ENCODE results near the gene PTGER4. TPM values are rescaled to one million over a fixed set of nuclear protein-coding genes. Genes with fewer than 3 reads are reported as not detected.
A peak's percentile ranks its signal among the peaks of the same experiment; 100 is the strongest.

PTGER4 gene
- total RNA-seq, 1 donor from 2014 or later, result 53.0 TPM

- intact Hi-C loops (cut with micrococcal nuclease), result loop anchor here (1.0 to 10.0 kb wide), 6 partner anchors 23 to 157 kb away; partner anchors contain the start of genes RPL37 and TTC33
- peak; percentile 77 for DNase-seq
- Mint-ChIP-seq H3K9me3 (peaks cover 3% of the 10 kb centered on the region), H3K27me3 (no peaks in the 10 kb centered on the region), H3K4me1 (peaks cover 51% of the 10 kb centered on the region), H3K4me3 (peak overlapping the region; percentile 99), H3K27ac (peak overlapping the region; percentile 70), H3K36me3 (ENCODE audit: low read depth) (peaks cover 34% of the 10 kb centered on the region)
Observed at GRCh38 chr5:40678026-40678425, 1.7 kb upstream of the PTGER4 start.

- Mint-ChIP-seq H3K4me1 (peaks cover 49% of the 10 kb centered on the region), H3K9me3 (peaks cover 3% of the 10 kb centered on the region), H3K27ac (peak overlapping the region; percentile 99), H3K36me3 (ENCODE audit: low read depth) (peaks cover 39% of the 10 kb centered on the region), H3K4me3 (peak overlapping the region; percentile 99), H3K27me3 (no peaks in the 10 kb centered on the region)
- DNase-seq, result no peak
- intact Hi-C loops (cut with micrococcal nuclease), result loop anchor here (1.0 to 10.0 kb wide), 15 partner anchors 10 to 454 kb away; partner anchors contain the start of genes RPL37 and TTC33
Observed at GRCh38 chr5:40678460-40679147, 1.1 kb upstream of the PTGER4 start.

DNA sequence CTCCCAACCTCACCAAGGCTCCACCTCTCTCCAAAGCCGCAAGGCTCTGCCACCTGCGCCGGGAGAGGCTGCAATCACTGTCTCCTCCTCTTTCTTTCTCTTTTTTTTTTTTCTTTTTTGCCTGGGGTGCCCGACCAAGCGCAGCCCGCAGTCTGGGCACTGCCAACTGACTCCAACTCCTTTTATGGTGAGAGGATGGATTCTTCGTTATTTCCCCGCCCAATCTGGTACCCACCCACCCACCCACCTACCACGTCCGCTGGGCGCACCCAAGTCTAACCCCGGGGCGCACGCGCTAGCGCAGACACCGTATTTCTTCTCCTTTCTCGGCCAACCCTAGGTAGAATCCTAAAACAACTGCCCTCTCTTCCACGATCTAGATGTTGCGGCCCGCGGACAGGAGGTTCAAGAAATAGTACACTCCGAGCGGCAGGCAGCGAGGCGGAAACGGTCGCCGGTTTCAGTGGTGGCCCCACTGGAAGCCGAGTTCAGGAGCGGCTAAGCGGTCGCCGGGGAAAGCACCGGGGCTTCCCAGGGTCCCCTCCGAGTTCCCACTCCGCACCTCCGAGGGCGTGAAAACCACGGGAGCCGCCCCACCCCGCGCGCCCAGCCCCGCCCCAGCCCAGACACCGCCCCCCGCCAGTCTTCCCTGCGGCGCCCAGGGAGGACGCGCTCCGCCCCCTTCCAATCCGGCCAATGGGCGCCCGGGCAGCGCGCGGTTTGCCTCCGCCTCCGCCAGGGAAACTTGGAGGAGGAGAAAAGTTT, 385 bp upstream of the PTGER4 start:
- Mint-ChIP-seq H3K27me3 (no peaks in the 10 kb centered on the region), H3K4me3 (peak overlapping the region; percentile 99), H3K4me1 (peaks cover 48% of the 10 kb centered on the region), H3K36me3 (ENCODE audit: low read depth) (peaks cover 46% of the 10 kb centered on the region), H3K27ac (peak overlapping the region; percentile 99), H3K9me3 (peaks cover 3% of the 10 kb centered on the region)
- DNase-seq, result peak; percentile 98
- intact Hi-C loops (cut with micrococcal nuclease), result loop anchor here (1.0 to 10.0 kb wide), 14 partner anchors 9 to 455 kb away; partner anchors contain the start of genes RPL37 and TTC33

DNA sequence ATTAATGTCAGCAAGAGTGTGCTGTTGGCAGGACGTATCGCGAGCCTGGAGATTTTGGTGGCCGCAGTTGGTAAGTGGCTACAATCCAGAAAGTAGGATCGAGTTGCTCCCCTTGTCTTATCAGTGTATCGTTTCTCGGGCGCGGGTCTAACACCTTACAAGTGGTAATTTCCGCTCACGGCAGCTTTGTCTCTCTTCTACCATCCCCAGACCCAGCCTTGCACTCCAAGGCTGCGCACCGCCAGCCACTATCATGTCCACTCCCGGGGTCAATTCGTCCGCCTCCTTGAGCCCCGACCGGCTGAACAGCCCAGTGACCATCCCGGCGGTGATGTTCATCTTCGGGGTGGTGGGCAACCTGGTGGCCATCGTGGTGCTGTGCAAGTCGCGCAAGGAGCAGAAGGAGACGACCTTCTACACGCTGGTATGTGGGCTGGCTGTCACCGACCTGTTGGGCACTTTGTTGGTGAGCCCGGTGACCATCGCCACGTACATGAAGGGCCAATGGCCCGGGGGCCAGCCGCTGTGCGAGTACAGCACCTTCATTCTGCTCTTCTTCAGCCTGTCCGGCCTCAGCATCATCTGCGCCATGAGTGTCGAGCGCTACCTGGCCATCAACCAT, 1.1 kb downstream of the PTGER4 start:
- Mint-ChIP-seq H3K27ac (peak overlapping the region; percentile 99), H3K9me3 (no peaks in the 10 kb centered on the region), H3K4me1 (peaks cover 43% of the 10 kb centered on the region), H3K4me3 (peak overlapping the region; percentile 99), H3K27me3 (no peaks in the 10 kb centered on the region), H3K36me3 (ENCODE audit: low read depth) (peaks cover 58% of the 10 kb centered on the region)
- intact Hi-C loops (cut with micrococcal nuclease), result loop anchor here (5.0 kb wide), 1 partner anchor 1479 kb away; no protein-coding TSS in a partner anchor
- peak; percentile 86 for DNase-seq

DNA sequence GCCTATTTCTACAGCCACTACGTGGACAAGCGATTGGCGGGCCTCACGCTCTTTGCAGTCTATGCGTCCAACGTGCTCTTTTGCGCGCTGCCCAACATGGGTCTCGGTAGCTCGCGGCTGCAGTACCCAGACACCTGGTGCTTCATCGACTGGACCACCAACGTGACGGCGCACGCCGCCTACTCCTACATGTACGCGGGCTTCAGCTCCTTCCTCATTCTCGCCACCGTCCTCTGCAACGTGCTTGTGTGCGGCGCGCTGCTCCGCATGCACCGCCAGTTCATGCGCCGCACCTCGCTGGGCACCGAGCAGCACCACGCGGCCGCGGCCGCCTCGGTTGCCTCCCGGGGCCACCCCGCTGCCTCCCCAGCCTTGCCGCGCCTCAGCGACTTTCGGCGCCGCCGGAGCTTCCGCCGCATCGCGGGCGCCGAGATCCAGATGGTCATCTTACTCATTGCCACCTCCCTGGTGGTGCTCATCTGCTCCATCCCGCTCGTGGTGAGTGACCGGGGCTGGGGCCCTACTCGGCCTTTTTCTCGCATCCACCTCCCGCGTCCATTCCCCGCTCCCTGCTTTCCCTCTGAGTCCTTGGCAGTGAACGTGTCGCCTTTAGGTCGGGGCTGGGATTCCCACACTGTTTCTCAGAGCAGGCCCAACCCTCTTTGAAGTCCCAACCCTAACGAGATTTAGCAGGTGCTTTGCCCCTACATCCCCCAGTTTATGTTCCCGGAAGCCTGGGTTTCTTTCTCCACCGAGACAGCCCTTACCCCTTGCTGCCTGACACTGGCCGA, 1.8 kb downstream of the PTGER4 start:
- peaks cover 65% of the 10 kb centered on the region for H3K36me3 Mint-ChIP-seq (ENCODE audit: low read depth)
- H3K27me3 Mint-ChIP-seq, result no peaks in the 10 kb centered on the region
- peak overlapping the region; percentile 99 for H3K27ac Mint-ChIP-seq
- no peaks in the 10 kb centered on the region for H3K9me3 Mint-ChIP-seq
- intact Hi-C loops (cut with micrococcal nuclease), result loop anchor here (5.0 kb wide), 1 partner anchor 1479 kb away; no protein-coding TSS in a partner anchor
- peak; percentile 82 for DNase-seq
- peaks cover 43% of the 10 kb centered on the region for H3K4me1 Mint-ChIP-seq
- peak overlapping the region; percentile 99 for H3K4me3 Mint-ChIP-seq

- peaks cover 40% of the 10 kb centered on the region for H3K4me1 Mint-ChIP-seq
- peak overlapping the region; percentile 99 for H3K27ac Mint-ChIP-seq
- H3K4me3 Mint-ChIP-seq, result peak overlapping the region; percentile 99
- peak; percentile 70 for DNase-seq
- intact Hi-C loops (cut with micrococcal nuclease), result loop anchor here (5.0 kb wide), 1 partner anchor 1480 kb away; no protein-coding TSS in a partner anchor
- no peaks in the 10 kb centered on the region for H3K9me3 Mint-ChIP-seq
- H3K27me3 Mint-ChIP-seq, result no peaks in the 10 kb centered on the region
- H3K36me3 Mint-ChIP-seq (ENCODE audit: low read depth), result peaks cover 72% of the 10 kb centered on the region
Observed at GRCh38 chr5:40682154-40683017, 2.7 kb downstream of the PTGER4 start.

DNA sequence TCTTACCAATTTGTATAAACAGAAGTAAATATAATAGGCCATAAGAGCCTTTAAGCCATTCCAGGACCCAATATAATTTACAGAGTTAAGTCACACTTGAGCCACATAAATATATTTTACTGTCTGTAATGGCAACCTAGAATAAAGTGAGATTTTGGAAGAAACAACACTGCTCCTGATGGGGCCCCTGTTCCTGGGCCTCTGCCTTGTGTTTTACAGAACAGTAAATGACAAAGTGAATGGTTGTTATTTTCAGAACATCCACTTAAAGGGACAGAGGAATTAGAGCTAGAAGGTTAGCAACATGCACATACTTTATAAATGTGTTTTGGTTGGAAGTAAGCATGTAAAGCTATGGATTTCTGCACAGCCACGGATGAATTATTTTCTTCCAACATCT, 3.6 kb downstream of the PTGER4 start:
- Mint-ChIP-seq H3K36me3 (ENCODE audit: low read depth) (peaks cover 81% of the 10 kb centered on the region), H3K9me3 (no peaks in the 10 kb centered on the region), H3K4me3 (peak overlapping the region; percentile 99), H3K4me1 (peaks cover 45% of the 10 kb centered on the region), H3K27ac (peak overlapping the region; percentile 99), H3K27me3 (no peaks in the 10 kb centered on the region)
- DNase-seq, result peak; percentile 61
- intact Hi-C loops (cut with micrococcal nuclease), result loop anchor here (5.0 kb wide), 1 partner anchor 1481 kb away; no protein-coding TSS in a partner anchor

GRCh38 chr5:40685193-40685592, 5.5 kb downstream of the PTGER4 start:
- peak overlapping the region; percentile 71 for H3K27ac Mint-ChIP-seq
- peak overlapping the region; percentile 99 for H3K4me3 Mint-ChIP-seq
- no peaks in the 10 kb centered on the region for H3K9me3 Mint-ChIP-seq
- intact Hi-C loops (cut with micrococcal nuclease), result loop anchor here (1.0 to 5.0 kb wide), 3 partner anchors 178 to 1473 kb away; no protein-coding TSS in a partner anchor
- no peak for DNase-seq
- peaks cover 91% of the 10 kb centered on the region for H3K36me3 Mint-ChIP-seq (ENCODE audit: low read depth)
- H3K4me1 Mint-ChIP-seq, result peaks cover 51% of the 10 kb centered on the region
- H3K27me3 Mint-ChIP-seq, result no peaks in the 10 kb centered on the region

DNA sequence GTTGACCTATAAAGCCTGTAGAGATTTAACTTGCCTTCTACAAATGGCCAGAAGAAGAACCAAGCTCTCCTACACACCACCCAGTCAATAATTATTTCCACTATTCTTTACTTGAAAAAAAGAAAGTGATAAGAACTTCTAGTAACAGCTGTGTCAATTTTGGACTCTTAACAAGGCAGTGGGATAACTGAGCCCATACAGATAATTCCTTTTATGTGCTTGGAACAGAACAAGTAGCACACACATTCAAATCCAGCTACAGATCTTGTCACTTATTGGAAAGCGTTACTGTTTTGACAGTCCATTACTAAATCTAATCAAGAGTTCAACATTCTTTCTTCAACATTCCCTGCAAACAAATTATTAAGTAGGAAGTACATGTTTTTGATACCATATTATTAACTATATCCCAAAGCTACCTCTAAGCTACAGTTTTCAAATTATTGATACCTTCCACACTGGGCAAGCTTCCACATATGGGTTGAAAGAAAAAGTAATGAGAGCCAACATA, 6.3 kb downstream of the PTGER4 start:
- Mint-ChIP-seq H3K4me1 (peaks cover 57% of the 10 kb centered on the region), H3K27me3 (no peaks in the 10 kb centered on the region), H3K36me3 (ENCODE audit: low read depth) (peaks cover 90% of the 10 kb centered on the region), H3K9me3 (no peaks in the 10 kb centered on the region), H3K4me3 (peak overlapping the region; percentile 99), H3K27ac (peak overlapping the region; percentile 71)
- no peak for DNase-seq
- intact Hi-C loops (cut with micrococcal nuclease), result loop anchor here (1.0 to 5.0 kb wide), 3 partner anchors 179 to 1474 kb away; no protein-coding TSS in a partner anchor

DNA sequence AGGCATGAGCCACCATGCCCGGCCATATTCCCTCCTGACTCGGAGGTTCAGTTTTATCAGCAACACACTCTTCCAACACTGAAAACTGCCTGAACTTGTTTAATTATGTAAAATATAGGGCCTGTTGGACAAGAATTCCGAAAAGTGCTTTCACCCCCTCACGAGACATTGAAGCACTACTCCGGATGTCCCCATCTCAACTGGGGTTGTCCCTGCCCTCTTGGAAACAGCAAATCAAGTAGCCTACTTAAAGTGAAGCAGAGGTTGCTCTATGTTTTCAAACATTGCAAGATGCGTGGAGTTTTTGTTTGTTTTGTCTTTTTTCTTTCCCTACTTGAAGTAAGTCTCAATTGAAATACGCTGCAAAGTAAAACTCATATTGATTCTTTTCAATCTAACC, 7.6 kb downstream of the PTGER4 start:
- intact Hi-C loops (cut with micrococcal nuclease), result loop anchor here (5.0 kb wide), 2 partner anchors 180 to 1475 kb away; no protein-coding TSS in a partner anchor
- Mint-ChIP-seq H3K36me3 (ENCODE audit: low read depth) (peaks cover 89% of the 10 kb centered on the region), H3K27ac (peak overlapping the region; percentile 92), H3K4me3 (peak overlapping the region; percentile 99), H3K4me1 (peaks cover 62% of the 10 kb centered on the region), H3K9me3 (no peaks in the 10 kb centered on the region), H3K27me3 (no peaks in the 10 kb centered on the region)
- DNase-seq, result peak; percentile 78

- H3K4me1 Mint-ChIP-seq, result peaks cover 62% of the 10 kb centered on the region
- H3K36me3 Mint-ChIP-seq (ENCODE audit: low read depth), result peaks cover 85% of the 10 kb centered on the region
- peak overlapping the region; percentile 92 for H3K27ac Mint-ChIP-seq
- H3K4me3 Mint-ChIP-seq, result peak overlapping the region; percentile 99
- DNase-seq, result peak; percentile 95
- H3K9me3 Mint-ChIP-seq, result no peaks in the 10 kb centered on the region
- no peaks in the 10 kb centered on the region for H3K27me3 Mint-ChIP-seq
- intact Hi-C loops (cut with micrococcal nuclease), result loop anchor here (1.0 to 5.0 kb wide), 13 partner anchors 9 to 1476 kb away; partner anchors contain the start of gene PTGER4
Observed at GRCh38 chr5:40688127-40688761, 8.5 kb downstream of the PTGER4 start.
